ENCODE measurements around the gene CHID1. TPM values are rescaled to one million over a fixed set of nuclear protein-coding genes. Genes with fewer than 3 reads are reported as not detected.

Gene CHID1
- total and polyA plus RNA-seq, 2 of the 8 experiments (the other 6 are each of a cell fraction or from before 2014, with no cell fraction given) = 81.2 to 88.5 TPM

DNA sequence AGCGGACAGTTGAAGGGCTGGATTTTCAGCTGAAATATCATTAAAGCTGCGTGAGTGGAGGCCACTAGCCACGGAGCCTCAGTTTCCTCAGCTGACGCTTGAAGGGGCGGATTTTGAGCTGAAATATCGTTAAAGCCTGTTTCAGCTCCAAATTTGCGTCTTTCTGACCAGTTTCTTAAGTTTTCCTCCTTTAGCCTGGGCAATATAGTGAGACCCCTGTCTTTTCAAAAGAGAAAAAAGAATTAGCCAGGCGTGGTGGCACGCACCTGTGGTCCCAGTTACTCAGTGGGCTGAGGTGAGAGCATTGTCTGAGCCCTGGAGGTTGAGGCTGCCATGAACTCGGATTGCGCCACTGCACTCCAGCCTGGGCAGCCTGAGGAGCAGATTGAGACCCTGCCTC, 18.8 kb upstream of the CHID1 start:
- no peak overlapping the region for H2BK15ac ChIP-seq (ENCODE audit: low read length)
- H4K91ac ChIP-seq (replicated peaks; ENCODE audit: insufficient read length, low read length) = no peak overlapping the region
- no peak overlapping the region for H3K9ac ChIP-seq (replicated peaks in 1 of 4; ENCODE audit: extremely low read depth in 1 of 4, low read depth in 3 of 4, low read length in 3 of 4)
- no peak for FAIRE-seq
- no peak overlapping the region for H3K14ac ChIP-seq (ENCODE audit: insufficient read length)
- H4K8ac ChIP-seq (ENCODE audit: extremely low read depth, insufficient read depth, low read length) = no peak overlapping the region
- ChIA-PET POLR2A (ENCODE audit: partially characterized antibody) (interaction anchor here (0.6 to 1.7 kb wide), 8 partner anchors 9 to 113 kb away, joined by 3 to 7 read pairs (median 4); no protein-coding TSS in a partner anchor), CTCF (ENCODE audit: partially characterized antibody) (interaction anchor here (0.6 to 7.1 kb wide), 11 partner anchors 8 to 121 kb away, joined by 3 to 48 read pairs (median 5); partner anchors contain the start of gene CHID1)
- no peak overlapping the region for H3K23ac ChIP-seq (ENCODE audit: insufficient read length)
- no peak overlapping the region for H3K4ac ChIP-seq (replicated peaks; ENCODE audit: insufficient read length, low read depth, low read length)
- H3K4me2 ChIP-seq (ENCODE audit: insufficient read depth in 1 of 2, low read depth in 2 of 2, low read length in 2 of 2) = no peak overlapping the region
- H3K18ac ChIP-seq (ENCODE audit: extremely low read depth, low read length) = no peak overlapping the region
- DNase-seq (ENCODE audit: low read depth in 1 of 2, low spot score in 2 of 2) = no peak
- no peak overlapping the region for H2AK5ac ChIP-seq (ENCODE audit: low read depth, low read length)
- peaks cover 0 to 12% (median 2%) of the 10 kb centered on the region in 4 experiments; a peak in 3 of 8 replicates for H3K36me3 ChIP-seq (ENCODE audit: control insufficient read depth in 2 of 4, insufficient read depth in 4 of 4, low read length in 3 of 4)
- no peak overlapping the region for H2AFZ ChIP-seq (ENCODE audit: low read length)
- no peak overlapping the region for H2BK12ac ChIP-seq (ENCODE audit: low read depth, low read length)
- H2BK20ac ChIP-seq (ENCODE audit: low read length) = no peak overlapping the region
- no peaks in the 10 kb centered on the region; a peak in 1 of 7 replicates for H3K27me3 ChIP-seq (replicated peaks in 1 of 4; ENCODE audit: control insufficient read depth in 3 of 4, extremely low read depth in 1 of 4, insufficient read depth in 3 of 4, low read length in 3 of 4)
- H4K5ac ChIP-seq (ENCODE audit: insufficient read length, low read depth, low read length) = no peak overlapping the region
- no peak overlapping the region for H3K4me3 ChIP-seq (ENCODE audit: extremely low read depth in 1 of 4, insufficient read depth in 2 of 4, low read depth in 3 of 4, low read length in 4 of 4)
- 94% methylated on average over 11 of the region's 11 CpGs; no CpG with 5 or more reads in 1 of the 2 experiments for WGBS, 2 experiments (ENCODE audit: extremely low coverage in 1 of 2, insufficient coverage in 1 of 2, insufficient read length in 1 of 2, insufficient replicate concordance in 2 of 2, low coverage in 1 of 2, low lambda C conversion rate in 2 of 2, missing lambda C conversion rate in 1 of 2)
- no peak overlapping the region for H3K27ac ChIP-seq (ENCODE audit: low read depth, low read length)
- no peak overlapping the region for H2BK120ac ChIP-seq (replicated peaks; ENCODE audit: low read depth, low read length)
- no peaks in the 10 kb centered on the region for H3K9me3 ChIP-seq (ENCODE audit: insufficient read depth in 2 of 2, low read depth in 1 of 2, low read length in 1 of 2)
- no peak overlapping the region for H2BK5ac ChIP-seq (ENCODE audit: low read depth, low read length)
- H4K20me1 ChIP-seq (replicated peaks in 1 of 2; ENCODE audit: control insufficient read depth in 1 of 2, insufficient read depth in 2 of 2, low read length in 2 of 2) = peaks cover 13 to 29% of the 10 kb centered on the region in 2 experiments
- H3K4me1 ChIP-seq (replicated peaks in 1 of 4; ENCODE audit: control insufficient read depth in 3 of 4, insufficient read depth in 4 of 4, low read length in 3 of 4) = peaks cover 8 to 21% (median 14%) of the 10 kb centered on the region in 4 experiments
- H3K56ac ChIP-seq (replicated peaks; ENCODE audit: insufficient read length, low read depth, low read length) = no peak overlapping the region
- peaks cover 7% of the 10 kb centered on the region for H3K23me2 ChIP-seq (ENCODE audit: low read depth, low read length)
- peaks cover 21% of the 10 kb centered on the region for H3K79me1 ChIP-seq (ENCODE audit: low read depth, low read length)
- peaks cover 0 to 71% of the 10 kb centered on the region in 2 experiments; a peak in 3 of 4 replicates for H3K79me2 ChIP-seq (ENCODE audit: control insufficient read depth in 1 of 2, insufficient read depth in 2 of 2, low read length in 2 of 2)
- TF ChIP-seq FOSL1 (IDR thresholded peaks at IDR 0.05; ENCODE audit: insufficient read depth, low read depth, low read length) (no peak), SRF (IDR thresholded peaks at IDR 0.05; ENCODE audit: low read depth, low read length) (no peak), GTF2F1 (IDR thresholded peaks at IDR 0.05; ENCODE audit: borderline replicate concordance, low read depth, low read length) (no peak), NRF1 (IDR thresholded peaks at IDR 0.05; ENCODE audit: low read depth, low read length) (no peak), MAFK (IDR thresholded peaks at IDR 0.05; ENCODE audit: low read depth, low read length) (no peak), YY1 (IDR thresholded peaks at IDR 0.05; ENCODE audit: low read depth, low read length) (no peak), KDM4A (IDR thresholded peaks at IDR 0.05; ENCODE audit: low read depth, low read length, severe bottlenecking) (no peak), RXRA (IDR thresholded peaks at IDR 0.05; ENCODE audit: insufficient read depth, low read depth, low read length) (no peak), EGR1 (IDR thresholded peaks at IDR 0.05; ENCODE audit: borderline replicate concordance, low read depth, low read length) (no peak), RFX5 (IDR thresholded peaks at IDR 0.05; ENCODE audit: borderline replicate concordance, low read depth, low read length) (no peak), RAD21 (IDR thresholded peaks at IDR 0.05 in 1 of 2, conservative IDR thresholded peaks at IDR 0.05 in 1 of 2; ENCODE audit: low read depth in 2 of 2, low read length in 2 of 2) (no peak)
- TF ChIP-seq, protein P1, sequence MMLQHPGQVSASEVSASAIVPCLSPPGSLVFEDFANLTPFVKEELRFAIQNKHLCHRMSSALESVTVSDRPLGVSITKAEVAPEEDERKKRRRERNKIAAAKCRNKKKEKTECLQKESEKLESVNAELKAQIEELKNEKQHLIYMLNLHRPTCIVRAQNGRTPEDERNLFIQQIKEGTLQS (IDR thresholded peaks at IDR 0.05; ENCODE audit: insufficient read depth, low read depth, low read length) = no peak
- TF ChIP-seq, protein P2, sequence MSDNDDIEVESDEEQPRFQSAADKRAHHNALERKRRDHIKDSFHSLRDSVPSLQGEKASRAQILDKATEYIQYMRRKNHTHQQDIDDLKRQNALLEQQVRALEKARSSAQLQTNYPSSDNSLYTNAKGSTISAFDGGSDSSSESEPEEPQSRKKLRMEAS (IDR thresholded peaks at IDR 0.05) = no peak
